Measurements from ENCODE around the gene ITPR1.

DNA sequence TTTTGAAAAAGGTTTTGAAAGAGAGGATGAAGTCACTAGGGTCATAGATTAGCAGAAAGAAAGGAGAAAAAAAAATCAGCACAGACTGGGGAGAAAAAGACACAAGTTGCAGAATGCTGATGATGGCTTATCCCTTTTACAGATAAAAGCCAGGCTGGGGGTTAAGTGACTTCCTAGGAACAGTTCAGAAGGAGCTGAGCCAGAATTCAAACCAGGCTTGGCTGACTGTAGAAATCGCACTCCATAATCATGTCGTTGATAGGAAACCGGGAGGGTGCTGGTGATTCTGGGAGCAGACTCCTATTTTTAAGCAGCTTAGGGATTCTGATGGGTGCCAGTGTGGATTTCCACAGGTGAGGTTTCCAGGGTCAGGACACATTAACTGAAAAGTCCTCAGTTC is 326.6 kb downstream of the ITPR1 start:
- TF ChIP-seq, protein P1, sequence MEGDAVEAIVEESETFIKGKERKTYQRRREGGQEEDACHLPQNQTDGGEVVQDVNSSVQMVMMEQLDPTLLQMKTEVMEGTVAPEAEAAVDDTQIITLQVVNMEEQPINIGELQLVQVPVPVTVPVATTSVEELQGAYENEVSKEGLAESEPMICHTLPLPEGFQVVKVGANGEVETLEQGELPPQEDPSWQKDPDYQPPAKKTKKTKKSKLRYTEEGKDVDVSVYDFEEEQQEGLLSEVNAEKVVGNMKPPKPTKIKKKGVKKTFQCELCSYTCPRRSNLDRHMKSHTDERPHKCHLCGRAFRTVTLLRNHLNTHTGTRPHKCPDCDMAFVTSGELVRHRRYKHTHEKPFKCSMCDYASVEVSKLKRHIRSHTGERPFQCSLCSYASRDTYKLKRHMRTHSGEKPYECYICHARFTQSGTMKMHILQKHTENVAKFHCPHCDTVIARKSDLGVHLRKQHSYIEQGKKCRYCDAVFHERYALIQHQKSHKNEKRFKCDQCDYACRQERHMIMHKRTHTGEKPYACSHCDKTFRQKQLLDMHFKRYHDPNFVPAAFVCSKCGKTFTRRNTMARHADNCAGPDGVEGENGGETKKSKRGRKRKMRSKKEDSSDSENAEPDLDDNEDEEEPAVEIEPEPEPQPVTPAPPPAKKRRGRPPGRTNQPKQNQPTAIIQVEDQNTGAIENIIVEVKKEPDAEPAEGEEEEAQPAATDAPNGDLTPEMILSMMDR (conservative IDR thresholded peaks at IDR 0.05; ENCODE audit: low read depth in 2 of 2) = no peak
- TF ChIP-seq ZNF331 (CRISPR knock-in tag; IDR thresholded peaks at IDR 0.05; ENCODE audit: low read depth) = no peak
- no peak for TF ChIP-seq ZNF114 (CRISPR knock-in tag; IDR thresholded peaks at IDR 0.05)
- TF ChIP-seq EZH2phosphoT487 (IDR thresholded peaks at IDR 0.05; ENCODE audit: unreplicated experiment) = no peak
- no peak for TF ChIP-seq POLR2AphosphoS5 (IDR thresholded peaks at IDR 0.05; ENCODE audit: low read depth)
- no peak for TF ChIP-seq EZH2 (IDR thresholded peaks at IDR 0.05; ENCODE audit: low read depth, unreplicated experiment)
- no peak for TF ChIP-seq JUNB (IDR thresholded peaks at IDR 0.05; ENCODE audit: unreplicated experiment)
- TF ChIP-seq, protein P2, sequence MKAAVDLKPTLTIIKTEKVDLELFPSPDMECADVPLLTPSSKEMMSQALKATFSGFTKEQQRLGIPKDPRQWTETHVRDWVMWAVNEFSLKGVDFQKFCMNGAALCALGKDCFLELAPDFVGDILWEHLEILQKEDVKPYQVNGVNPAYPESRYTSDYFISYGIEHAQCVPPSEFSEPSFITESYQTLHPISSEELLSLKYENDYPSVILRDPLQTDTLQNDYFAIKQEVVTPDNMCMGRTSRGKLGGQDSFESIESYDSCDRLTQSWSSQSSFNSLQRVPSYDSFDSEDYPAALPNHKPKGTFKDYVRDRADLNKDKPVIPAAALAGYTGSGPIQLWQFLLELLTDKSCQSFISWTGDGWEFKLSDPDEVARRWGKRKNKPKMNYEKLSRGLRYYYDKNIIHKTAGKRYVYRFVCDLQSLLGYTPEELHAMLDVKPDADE (IDR thresholded peaks at IDR 0.05) = no peak
- TF ChIP-seq, protein P3, sequence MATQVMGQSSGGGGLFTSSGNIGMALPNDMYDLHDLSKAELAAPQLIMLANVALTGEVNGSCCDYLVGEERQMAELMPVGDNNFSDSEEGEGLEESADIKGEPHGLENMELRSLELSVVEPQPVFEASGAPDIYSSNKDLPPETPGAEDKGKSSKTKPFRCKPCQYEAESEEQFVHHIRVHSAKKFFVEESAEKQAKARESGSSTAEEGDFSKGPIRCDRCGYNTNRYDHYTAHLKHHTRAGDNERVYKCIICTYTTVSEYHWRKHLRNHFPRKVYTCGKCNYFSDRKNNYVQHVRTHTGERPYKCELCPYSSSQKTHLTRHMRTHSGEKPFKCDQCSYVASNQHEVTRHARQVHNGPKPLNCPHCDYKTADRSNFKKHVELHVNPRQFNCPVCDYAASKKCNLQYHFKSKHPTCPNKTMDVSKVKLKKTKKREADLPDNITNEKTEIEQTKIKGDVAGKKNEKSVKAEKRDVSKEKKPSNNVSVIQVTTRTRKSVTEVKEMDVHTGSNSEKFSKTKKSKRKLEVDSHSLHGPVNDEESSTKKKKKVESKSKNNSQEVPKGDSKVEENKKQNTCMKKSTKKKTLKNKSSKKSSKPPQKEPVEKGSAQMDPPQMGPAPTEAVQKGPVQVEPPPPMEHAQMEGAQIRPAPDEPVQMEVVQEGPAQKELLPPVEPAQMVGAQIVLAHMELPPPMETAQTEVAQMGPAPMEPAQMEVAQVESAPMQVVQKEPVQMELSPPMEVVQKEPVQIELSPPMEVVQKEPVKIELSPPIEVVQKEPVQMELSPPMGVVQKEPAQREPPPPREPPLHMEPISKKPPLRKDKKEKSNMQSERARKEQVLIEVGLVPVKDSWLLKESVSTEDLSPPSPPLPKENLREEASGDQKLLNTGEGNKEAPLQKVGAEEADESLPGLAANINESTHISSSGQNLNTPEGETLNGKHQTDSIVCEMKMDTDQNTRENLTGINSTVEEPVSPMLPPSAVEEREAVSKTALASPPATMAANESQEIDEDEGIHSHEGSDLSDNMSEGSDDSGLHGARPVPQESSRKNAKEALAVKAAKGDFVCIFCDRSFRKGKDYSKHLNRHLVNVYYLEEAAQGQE (IDR thresholded peaks at IDR 0.05; ENCODE audit: unreplicated experiment) = no peak
- TF ChIP-seq, protein P4, sequence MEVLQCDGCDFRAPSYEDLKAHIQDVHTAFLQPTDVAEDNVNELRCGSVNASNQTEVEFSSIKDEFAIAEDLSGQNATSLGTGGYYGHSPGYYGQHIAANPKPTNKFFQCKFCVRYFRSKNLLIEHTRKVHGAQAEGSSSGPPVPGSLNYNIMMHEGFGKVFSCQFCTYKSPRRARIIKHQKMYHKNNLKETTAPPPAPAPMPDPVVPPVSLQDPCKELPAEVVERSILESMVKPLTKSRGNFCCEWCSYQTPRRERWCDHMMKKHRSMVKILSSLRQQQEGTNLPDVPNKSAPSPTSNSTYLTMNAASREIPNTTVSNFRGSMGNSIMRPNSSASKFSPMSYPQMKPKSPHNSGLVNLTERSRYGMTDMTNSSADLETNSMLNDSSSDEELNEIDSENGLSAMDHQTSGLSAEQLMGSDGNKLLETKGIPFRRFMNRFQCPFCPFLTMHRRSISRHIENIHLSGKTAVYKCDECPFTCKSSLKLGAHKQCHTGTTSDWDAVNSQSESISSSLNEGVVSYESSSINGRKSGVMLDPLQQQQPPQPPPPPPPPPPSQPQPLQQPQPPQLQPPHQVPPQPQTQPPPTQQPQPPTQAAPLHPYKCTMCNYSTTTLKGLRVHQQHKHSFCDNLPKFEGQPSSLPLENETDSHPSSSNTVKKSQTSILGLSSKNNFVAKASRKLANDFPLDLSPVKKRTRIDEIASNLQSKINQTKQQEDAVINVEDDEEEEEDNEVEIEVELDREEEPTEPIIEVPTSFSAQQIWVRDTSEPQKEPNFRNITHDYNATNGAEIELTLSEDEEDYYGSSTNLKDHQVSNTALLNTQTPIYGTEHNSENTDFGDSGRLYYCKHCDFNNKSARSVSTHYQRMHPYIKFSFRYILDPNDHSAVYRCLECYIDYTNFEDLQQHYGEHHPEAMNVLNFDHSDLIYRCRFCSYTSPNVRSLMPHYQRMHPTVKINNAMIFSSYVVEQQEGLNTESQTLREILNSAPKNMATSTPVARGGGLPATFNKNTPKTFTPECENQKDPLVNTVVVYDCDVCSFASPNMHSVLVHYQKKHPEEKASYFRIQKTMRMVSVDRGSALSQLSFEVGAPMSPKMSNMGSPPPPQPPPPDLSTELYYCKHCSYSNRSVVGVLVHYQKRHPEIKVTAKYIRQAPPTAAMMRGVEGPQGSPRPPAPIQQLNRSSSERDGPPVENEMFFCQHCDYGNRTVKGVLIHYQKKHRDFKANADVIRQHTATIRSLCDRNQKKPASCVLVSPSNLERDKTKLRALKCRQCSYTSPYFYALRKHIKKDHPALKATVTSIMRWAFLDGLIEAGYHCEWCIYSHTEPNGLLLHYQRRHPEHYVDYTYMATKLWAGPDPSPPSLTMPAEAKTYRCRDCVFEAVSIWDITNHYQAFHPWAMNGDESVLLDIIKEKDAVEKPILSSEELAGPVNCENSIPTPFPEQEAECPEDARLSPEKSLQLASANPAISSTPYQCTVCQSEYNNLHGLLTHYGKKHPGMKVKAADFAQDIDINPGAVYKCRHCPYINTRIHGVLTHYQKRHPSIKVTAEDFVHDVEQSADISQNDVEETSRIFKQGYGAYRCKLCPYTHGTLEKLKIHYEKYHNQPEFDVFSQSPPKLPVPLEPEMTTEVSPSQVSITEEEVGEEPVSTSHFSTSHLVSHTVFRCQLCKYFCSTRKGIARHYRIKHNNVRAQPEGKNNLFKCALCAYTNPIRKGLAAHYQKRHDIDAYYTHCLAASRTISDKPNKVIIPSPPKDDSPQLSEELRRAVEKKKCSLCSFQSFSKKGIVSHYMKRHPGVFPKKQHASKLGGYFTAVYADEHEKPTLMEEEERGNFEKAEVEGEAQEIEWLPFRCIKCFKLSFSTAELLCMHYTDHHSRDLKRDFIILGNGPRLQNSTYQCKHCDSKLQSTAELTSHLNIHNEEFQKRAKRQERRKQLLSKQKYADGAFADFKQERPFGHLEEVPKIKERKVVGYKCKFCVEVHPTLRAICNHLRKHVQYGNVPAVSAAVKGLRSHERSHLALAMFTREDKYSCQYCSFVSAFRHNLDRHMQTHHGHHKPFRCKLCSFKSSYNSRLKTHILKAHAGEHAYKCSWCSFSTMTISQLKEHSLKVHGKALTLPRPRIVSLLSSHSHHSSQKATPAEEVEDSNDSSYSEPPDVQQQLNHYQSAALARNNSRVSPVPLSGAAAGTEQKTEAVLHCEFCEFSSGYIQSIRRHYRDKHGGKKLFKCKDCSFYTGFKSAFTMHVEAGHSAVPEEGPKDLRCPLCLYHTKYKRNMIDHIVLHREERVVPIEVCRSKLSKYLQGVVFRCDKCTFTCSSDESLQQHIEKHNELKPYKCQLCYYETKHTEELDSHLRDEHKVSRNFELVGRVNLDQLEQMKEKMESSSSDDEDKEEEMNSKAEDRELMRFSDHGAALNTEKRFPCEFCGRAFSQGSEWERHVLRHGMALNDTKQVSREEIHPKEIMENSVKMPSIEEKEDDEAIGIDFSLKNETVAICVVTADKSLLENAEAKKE (CRISPR knock-in tag; IDR thresholded peaks at IDR 0.05) = no peak

Measured in GM23338 (cell line).